GM18870 (cell line): ENCODE results near the gene PRR33.

ENCODE experiments used
- ATAC-seq: cut with Tn5 transposase; IDR thresholded peaks from one replicate; pipeline ENCODE4 v1.9.1; 2021; ENCODE audit warnings: moderate library complexity; ENCODE audit not compliant: unreplicated experiment

The PRR33 gene

DNA sequence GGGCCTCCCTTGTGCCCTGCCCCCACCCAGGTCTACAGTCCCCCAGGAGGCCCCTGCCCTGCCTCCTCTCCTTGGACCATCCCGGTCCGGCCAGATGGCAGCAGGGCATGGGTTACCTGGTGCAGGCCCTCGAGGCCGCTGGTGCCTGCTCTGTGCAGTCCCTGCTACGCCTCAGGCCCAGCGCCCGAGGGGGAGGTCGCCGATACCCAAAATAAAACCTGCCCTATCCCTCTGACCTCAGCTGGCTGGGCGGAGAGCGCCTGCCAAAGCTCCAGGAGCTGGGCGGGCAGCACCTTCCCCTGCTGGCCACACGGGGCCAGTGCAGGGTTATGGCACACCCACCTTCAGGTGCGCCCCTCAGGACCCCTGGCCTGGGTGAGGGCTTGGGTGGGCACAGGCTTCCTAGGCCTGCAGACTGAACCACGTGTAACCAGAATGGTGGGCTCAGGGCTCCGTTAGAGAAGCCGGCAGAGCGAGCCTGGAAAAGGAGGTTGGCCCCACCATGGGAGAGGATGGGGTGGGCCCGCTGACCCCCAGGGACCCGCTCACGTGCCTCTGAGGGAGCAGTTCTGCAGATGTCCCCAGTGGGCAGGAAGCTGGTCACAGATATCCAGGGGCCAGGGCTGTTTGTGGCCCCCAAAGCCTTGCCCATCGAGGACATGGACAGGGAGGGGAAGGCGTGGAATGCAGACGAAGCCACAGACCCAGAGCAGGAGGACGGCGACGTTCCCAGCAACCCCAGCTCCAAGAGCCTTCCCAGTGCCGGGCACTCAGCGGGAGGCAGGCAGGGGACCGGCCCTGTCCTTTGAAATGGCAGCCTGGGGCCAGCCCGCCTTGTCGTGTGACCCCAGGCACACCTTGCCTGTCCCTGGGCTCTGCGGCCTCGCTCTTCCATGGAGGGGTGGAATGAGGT, 26.1 kb upstream of the PRR33 start:
- ATAC-seq, result no peak

GRCh38 chr11:1916986-1917522, 25.4 kb upstream of the PRR33 start:
- ATAC-seq, result no peak

GRCh38 chr11:1916132-1916985, 24.7 kb upstream of the PRR33 start:
- ATAC-seq, result no peak

- ATAC-seq, result no peak
Observed at GRCh38 chr11:1915795-1916131, 24.1 kb upstream of the PRR33 start.

- ATAC-seq, result no peak
Observed at GRCh38 chr11:1913271-1914060, 21.8 kb upstream of the PRR33 start.

- no peak for ATAC-seq
Observed at GRCh38 chr11:1912289-1912878, 20.7 kb upstream of the PRR33 start.

DNA sequence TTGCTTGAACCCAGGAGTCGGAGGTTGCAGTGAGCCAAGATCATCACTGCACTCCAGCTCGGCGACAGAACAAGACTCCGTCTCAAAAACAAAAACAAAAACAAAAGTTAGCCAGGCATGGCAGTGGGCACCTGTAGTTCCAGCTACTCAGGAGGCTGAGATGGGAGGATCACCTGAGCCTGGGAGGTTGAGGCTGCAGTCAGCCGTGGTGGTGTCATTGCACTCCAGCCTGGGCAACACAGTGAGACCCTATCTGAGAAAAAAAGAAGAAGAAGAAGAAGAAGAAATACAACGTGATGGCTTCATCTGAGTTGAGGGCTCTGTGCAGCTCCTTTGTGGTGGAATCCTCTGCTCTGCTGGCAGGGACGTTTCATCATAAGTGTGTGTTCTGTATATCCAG, 17.8 kb upstream of the PRR33 start:
- ATAC-seq, result no peak

DNA sequence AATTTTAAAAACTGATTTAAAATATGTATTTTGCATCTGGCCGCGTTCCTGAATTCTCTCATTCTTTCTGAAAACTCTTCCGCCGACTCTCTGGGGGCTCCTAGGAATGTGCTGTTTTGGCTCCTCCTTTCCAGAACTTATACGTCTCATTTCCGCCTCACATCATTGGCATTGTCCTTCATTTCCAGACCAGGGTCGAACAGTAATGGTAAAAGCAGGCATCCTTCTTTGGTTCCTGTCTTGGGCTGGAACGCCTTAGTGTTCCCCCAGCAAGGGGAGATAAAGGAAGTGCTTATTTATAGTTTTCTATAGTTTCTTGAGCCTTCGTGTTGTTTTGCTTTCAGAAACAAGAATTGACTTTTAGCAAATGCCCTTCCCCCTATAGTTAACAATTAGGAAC, 16.9 kb upstream of the PRR33 start:
- ATAC-seq, result no peak

GRCh38 chr11:1906611-1907423, 15.1 kb upstream of the PRR33 start:
- ATAC-seq, result no peak

DNA sequence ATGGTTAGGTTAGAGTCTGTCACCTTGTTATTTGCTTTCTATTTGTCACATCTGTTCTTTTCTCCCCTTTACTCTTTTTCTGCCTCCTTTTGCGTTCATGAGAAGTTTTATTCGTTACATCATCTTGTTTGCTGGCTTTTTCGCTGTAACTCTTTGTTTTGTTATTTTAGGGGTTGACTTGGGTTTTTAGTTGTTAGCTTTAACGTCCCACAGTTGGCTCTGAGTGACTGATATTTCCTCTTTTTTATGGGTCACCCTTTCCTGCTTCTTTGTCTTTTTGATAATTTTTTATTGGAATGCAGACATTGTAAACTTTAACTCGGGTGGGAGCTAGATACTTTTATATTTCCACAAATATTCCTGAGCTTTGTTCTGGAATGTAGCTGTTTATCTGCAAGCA, 14.5 kb upstream of the PRR33 start:
- no peak for ATAC-seq

DNA sequence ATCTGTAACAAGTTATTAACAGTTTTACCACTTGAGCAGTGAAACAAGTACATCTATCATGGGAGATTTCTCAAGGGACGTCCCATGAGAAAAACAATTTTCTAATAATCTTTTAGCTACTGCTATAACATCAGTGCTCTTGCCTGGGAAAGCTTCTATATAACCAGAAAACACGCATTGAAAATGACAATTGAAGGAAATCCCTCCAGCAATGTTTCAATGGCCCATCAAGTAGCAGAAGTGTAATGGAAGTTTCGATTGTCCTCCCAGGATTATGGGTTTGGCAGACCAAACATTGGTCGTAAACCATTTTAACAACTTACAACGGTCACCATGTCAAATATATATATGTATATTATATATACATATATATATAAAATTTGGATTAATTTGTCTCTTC, 8.0 kb upstream of the PRR33 start:
- ATAC-seq, result no peak

- no peak for ATAC-seq
Observed at GRCh38 chr11:1899090-1899489, 7.4 kb upstream of the PRR33 start.

DNA sequence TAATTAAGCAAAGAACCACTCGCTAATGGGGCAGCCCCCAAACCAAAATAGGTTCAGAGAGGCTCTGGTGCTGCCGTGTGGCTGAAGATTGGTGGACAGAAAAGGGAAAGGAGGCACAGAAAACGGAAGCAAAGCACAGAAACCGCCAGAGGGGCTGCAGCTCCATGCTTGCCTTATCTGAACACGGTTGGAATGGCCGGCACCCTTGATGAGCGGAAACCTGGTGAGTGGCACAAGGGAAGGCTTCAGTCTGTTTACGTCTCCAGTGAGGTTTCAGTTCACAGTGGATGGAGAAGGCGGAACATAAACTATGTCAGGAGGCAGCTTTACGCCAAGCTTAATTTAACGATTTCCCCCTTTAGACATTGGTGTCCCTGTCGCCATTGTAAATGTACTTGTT, 5.2 kb upstream of the PRR33 start:
- ATAC-seq, result no peak

- ATAC-seq, result no peak
Observed at GRCh38 chr11:1896468-1896867, 4.8 kb upstream of the PRR33 start.

GRCh38 chr11:1894759-1895158, 3.1 kb upstream of the PRR33 start:
- no peak for ATAC-seq

DNA sequence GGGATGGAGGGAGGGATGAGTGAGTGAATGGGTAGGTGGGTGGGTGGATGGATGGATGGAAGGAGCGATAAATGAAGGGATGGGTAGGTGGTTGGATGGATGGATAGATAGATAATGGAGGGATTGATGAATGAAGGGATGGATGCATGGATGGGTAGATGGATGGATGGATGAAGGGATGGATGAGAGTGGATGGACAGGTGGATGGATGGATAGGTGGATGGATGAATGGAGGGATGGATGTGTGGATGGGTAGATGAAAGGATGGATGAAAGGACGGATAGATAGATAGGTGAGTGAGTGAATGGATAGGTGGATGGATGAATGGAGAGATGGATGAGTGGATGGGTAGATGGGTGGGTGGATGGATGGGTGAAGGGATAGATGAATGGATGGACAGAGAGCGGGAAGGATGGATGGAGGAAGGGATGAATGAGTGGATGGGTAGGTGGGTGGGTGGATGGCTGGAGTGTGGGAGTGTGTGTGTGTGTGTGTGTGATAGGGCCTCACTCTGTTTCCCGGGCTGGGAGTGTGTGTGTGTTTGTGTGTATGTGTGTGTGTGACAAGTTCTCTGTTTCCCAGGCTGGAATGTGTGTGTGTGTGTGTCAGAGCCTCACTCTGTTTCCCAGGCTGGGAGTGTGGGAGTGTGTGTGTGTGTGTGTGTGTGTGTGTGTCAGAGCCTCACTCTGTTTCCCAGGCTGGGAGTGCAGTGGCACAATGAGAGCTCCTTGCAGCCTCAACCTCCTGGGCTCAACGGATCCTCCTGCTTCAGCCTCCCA, 2.1 kb upstream of the PRR33 start:
- no peak for ATAC-seq

- no peak for ATAC-seq
Observed at GRCh38 chr11:1892558-1892957, 863 bp upstream of the PRR33 start.

- no peak for ATAC-seq
Observed at GRCh38 chr11:1892116-1892515, 421 bp upstream of the PRR33 start.
